Camera-type eye (tissue), 1 donor: Measurements from ENCODE around the gene PLIN4. TPM values are rescaled to one million over a fixed set of nuclear protein-coding genes. Genes with fewer than 3 reads are reported as not detected.

Experiments
- total RNA-seq: library from RNA; depleted of rRNA; stranded (reverse); fragments of >200 nt; gene quantifications from one replicate; pipeline ENCODE4 v1.2.3, GENCODE V29; 2014

PLIN4 gene
- 3.1 TPM for total RNA-seq

GRCh38 chr19:4518345-4519171 lies at the start of gene PLIN4:
Gene PLIN4, minus strand, starts transcription at chr19:4518486. Its CDS starts 214 bp downstream, at chr19:4518272.

DNA sequence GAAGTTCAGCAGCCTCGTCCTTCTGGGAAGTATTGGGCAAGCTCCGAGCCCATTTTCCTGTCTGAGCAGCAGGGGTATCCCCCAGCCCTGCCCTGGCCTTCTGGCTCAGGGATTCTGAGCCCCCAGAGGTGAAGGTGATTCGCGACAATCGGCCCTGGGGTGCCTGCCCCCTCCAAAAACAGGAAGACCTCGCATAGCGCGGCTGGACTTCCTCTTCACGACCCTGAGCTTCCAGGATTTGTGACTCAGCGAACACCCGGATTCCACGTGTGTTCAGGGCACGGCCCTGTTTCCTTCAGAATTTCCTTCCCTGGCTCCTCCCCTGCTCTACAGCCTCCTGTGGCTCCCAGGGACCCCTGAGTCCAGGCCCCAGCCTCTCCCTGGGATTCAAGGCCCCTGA lies 41.3 kb upstream of the PLIN4 start, which contains the start of gene SEMA6B:
SEMA6B (minus strand) TSS at position 116 of the 400 bp plus-strand sequence. CDS start 1,227 bp downstream, outside the sequence.

GRCh38 chr19:4539693-4540581 lies 21.7 kb upstream of the PLIN4 start, which contains the start of gene LRG1:
Gene LRG1, minus strand, starts transcription at chr19:4540036. Its CDS starts 23 bp downstream, at chr19:4540013.

DNA sequence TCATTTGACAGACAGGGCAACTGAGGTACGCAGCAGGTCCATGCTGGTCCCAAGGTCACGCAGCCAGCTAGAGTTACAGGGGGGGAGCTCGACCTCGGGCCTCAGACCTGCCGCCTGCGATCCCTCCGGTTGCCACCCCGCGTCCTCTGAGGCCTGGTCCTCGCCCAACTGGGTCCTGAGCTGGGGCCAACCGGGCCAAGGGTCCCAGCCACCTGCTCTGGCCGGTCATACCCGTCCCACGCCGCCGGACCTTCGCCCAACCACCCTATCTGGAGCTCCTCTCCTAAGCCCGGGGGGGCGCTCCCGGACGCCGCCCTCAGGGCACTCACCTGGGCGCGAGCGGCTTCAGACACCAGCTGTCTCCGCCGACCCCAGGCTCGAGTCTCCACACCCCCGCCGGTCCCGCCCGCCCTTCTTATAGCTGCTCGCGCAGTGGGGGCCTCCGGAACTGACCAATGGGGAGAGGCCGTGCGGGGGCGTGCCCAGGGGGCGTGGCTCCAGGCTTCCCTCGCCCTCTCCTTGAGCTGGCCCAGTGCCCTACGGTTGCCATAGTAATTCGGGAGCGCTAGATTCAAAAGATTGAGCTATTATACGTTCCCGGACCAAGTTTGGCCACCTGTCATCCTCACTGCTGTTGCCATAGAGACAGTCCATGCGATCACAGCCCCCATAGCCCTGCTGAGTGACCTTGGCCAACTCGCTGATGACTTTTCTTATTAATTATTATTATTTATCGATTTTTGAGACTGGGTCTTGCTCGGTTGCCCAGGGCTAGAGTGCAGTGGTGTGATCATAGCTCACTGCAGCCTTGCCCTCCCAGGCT lies 16.8 kb upstream of the PLIN4 start, which contains the start of gene PLIN5:
PLIN5 (minus strand) TSS at position 389 of the 823 bp plus-strand sequence. CDS start 1,150 bp downstream, outside the sequence.

GRCh38 chr19:4472174-4472974 lies 45.9 kb downstream of the PLIN4 start, which contains the start of gene HDGFL2:
Gene HDGFL2, plus strand, starts transcription at chr19:4472297. Its CDS starts 54 bp downstream, at chr19:4472351.

DNA sequence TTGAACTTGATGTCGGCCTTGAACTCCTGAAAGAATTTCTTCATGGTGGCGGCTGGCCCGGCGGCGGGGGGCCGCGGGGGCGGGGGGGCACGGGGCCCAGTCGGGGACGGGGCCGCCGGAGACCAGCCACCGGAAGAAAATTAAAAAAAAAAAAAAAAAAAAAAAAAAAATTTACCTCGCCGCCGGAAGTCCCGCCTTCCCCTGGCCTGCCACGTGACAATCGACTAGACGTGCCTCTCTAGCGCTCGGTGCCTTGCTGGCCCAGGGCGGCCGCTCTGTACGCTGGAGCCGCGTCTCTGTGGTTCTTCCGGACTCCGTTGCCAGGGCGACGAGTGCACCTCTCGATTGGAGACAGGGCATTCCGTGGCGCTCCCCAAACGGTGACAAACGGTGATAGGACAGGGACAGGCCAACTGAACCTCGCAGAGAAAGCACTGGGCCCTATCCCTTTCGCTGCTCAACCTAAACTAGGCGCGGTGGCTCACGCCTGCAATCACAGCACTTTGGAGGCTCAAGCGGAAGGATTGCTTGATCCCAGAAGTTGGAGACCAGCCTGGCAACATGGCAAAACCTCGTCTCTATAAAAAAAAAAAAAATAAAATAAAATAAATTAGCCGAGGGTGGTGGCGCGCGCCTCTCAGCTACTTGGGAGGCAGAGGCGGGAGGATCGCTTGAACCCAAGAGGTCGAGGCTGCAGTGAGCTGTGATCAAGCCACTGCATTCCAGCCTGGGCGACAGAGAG lies 60.5 kb downstream of the PLIN4 start, which contains the start of gene UBXN6:
UBXN6 (minus strand) TSS at position 141 of the 742 bp plus-strand sequence; CDS start at position 44, 97 bp downstream.

Other genes starting within 250 kb of the PLIN4 start
- 11.7 TPM for gene SHD, start 239.2 kb downstream of the PLIN4 start, total RNA-seq
- gene TMIGD2, start 216.1 kb downstream of the PLIN4 start, total RNA-seq: 0.49 TPM
- 16.4 TPM for gene FSD1, start 213.9 kb downstream of the PLIN4 start, total RNA-seq
- 7.3 TPM for gene STAP2, start 179.7 kb downstream of the PLIN4 start, total RNA-seq
- 11.1 TPM for gene MPND, start 174.9 kb downstream of the PLIN4 start, total RNA-seq
- 38.6 TPM for gene SH3GL1, start 117.9 kb downstream of the PLIN4 start, total RNA-seq
- gene CHAF1A, start 115.8 kb downstream of the PLIN4 start, total RNA-seq: 12.3 TPM
- gene UBXN6, start 60.7 kb downstream of the PLIN4 start, total RNA-seq: 84.2 TPM
- gene HDGFL2, start 46.2 kb downstream of the PLIN4 start, total RNA-seq: 53.3 TPM
- 1.8 TPM for gene PLIN5, start 16.7 kb upstream of the PLIN4 start, total RNA-seq
- 0.99 TPM for gene LRG1, start 21.6 kb upstream of the PLIN4 start, total RNA-seq
- 13.1 TPM for gene SEMA6B, start 41.2 kb upstream of the PLIN4 start, total RNA-seq
- gene TNFAIP8L1, start 121.0 kb upstream of the PLIN4 start, total RNA-seq: 5.5 TPM
- 31.3 TPM for gene MYDGF, start 151.9 kb upstream of the PLIN4 start, total RNA-seq
- gene DPP9, start 205.4 kb upstream of the PLIN4 start, total RNA-seq: 41.6 TPM